Inflammatory macrophage treated with lipopolysaccharide for 1 hour (primary cell): Measurements from ENCODE around the gene CSDE1.
A peak's percentile ranks its signal among the peaks of the same experiment; 100 is the strongest.
"Not testable (repeated sequence)": the region's sequence is repeated elsewhere in the genome, so short reads cannot be mapped to it uniquely, and the experiment has no call there.

ENCODE experiments used
- DNase-seq, 2 donors: peaks; one replicate each; pipeline ENCODE4 v3.0.0-alpha.2; 2020 to 2022

The CSDE1 gene

GRCh38 chr1:114757455-114758255, at the start of gene CSDE1:
Gene CSDE1, minus strand, starts transcription at chr1:114757984. Its CDS starts 18,094 bp downstream, at chr1:114739890.
- DNase-seq: peak; percentile 98 to 99

GRCh38 chr1:114804449-114804848, 46.7 kb upstream of the CSDE1 start:
- DNase-seq: not testable (repeated sequence)

GRCh38 chr1:114803001-114803400, 45.2 kb upstream of the CSDE1 start:
- no peak for DNase-seq

GRCh38 chr1:114794038-114794437, 36.3 kb upstream of the CSDE1 start:
- no peak for DNase-seq

- DNase-seq: not testable (repeated sequence)
These were observed 32.8 kb upstream of the CSDE1 start for GRCh38 chr1:114790581-114790980.

- DNase-seq: not testable (repeated sequence)
These were observed 28.7 kb upstream of the CSDE1 start for GRCh38 chr1:114786440-114786839.

GRCh38 chr1:114782476-114782875, 24.7 kb upstream of the CSDE1 start:
- no peak for DNase-seq

- peak; percentile 69 to 71 for DNase-seq
These were observed 22.8 kb upstream of the CSDE1 start, which contains the start of gene SIKE1 for GRCh38 chr1:114780344-114781226. Gene SIKE1, minus strand, starts transcription at chr1:114780685. Its CDS starts 78 bp downstream, at chr1:114780607.

- DNase-seq: no peak
These were observed 21.9 kb upstream of the CSDE1 start for GRCh38 chr1:114779722-114780121.

- DNase-seq: not testable (repeated sequence)
These were observed 18.9 kb upstream of the CSDE1 start for GRCh38 chr1:114776726-114777125.

- no peak for DNase-seq
These were observed 14.2 kb upstream of the CSDE1 start for GRCh38 chr1:114771992-114772391.

GRCh38 chr1:114770989-114771388, 13.2 kb upstream of the CSDE1 start:
- DNase-seq: no peak

GRCh38 chr1:114764689-114765088, 6.9 kb upstream of the CSDE1 start:
- no peak for DNase-seq

- peak; percentile 7 to 12 for DNase-seq
These were observed 560 bp upstream of the CSDE1 start for GRCh38 chr1:114758256-114758832.

- peak; percentile 74 to 79 for DNase-seq
These were observed 782 bp downstream of the CSDE1 start for GRCh38 chr1:114756949-114757454.

GRCh38 chr1:114756009-114756892, 1.5 kb downstream of the CSDE1 start:
- no peak for DNase-seq

GRCh38 chr1:114755006-114755931, 2.5 kb downstream of the CSDE1 start:
- peak; percentile 50 to 51 for DNase-seq

- DNase-seq: not testable (repeated sequence)
These were observed 4.1 kb downstream of the CSDE1 start for GRCh38 chr1:114753702-114754101.

GRCh38 chr1:114753143-114753542, 4.6 kb downstream of the CSDE1 start:
- DNase-seq: no peak

GRCh38 chr1:114750780-114751179, 7.0 kb downstream of the CSDE1 start:
- no peak for DNase-seq

GRCh38 chr1:114749835-114750234, 7.9 kb downstream of the CSDE1 start:
- DNase-seq: no peak
